ENCODE measurements around the gene CCR1.
"Not testable (repeated sequence)": the region's sequence is repeated elsewhere in the genome, so short reads cannot be mapped to it uniquely, and the experiment has no call there.

The CCR1 gene

DNA sequence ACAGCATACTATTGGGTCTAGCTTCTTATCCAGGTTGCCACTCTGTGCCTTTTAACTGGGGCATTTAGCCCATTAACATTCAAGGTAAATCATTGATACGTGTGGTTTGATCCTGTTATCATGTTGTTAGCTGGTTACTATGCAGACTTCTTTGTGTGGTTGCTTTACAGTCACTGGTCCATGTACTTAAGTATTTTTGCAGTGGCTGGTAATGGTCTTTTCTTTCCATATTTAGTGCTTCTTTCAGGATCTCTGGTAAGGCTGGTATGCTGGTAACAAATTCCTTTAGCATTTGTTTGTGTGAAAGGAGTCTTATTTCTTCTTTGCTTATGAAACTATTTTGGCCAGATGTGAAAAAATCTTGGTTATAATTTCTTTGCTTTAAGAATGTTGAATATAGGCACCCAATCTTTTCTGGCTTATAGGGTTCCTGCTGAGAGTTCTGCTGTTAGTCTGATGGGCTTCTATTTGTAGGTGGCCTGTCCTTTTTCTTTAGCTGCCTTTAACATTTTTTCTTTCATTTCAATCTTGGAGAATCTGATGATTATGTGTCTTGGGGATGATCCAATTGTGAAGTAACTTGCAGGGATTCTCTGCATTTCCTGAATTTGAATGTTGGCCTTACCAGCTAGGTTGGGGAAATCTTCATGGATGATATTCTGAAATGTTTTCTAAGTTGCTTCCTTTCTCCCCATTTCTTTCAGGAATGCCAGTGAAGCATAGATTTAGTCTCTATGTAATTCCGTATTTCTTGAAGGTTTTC is 39.3 kb downstream of the CCR1 start:
- DNase-seq (ENCODE audit: low read depth, low spot score): no peak
- H3K9me3 ChIP-seq (ENCODE audit: low read depth, low read length): no peaks in the 10 kb centered on the region
- no peak overlapping the region for H3K9ac ChIP-seq (ENCODE audit: insufficient read length)
- TF ChIP-seq POLR2AphosphoS5 (IDR thresholded peaks at IDR 0.05; ENCODE audit: borderline replicate concordance, low read depth, low read length) (no peak), FOXP2 (optimal IDR thresholded peaks at IDR 0.05; ENCODE audit: control extremely low read depth, extremely low read length, insufficient read depth) (no peak), EZH2 (IDR thresholded peaks at IDR 0.05) (no peak)
- no peak overlapping the region for H3K4me3 ChIP-seq
- H3K27ac ChIP-seq: no peak overlapping the region
- H3K36me3 ChIP-seq (ENCODE audit: insufficient read depth, low read length): no peaks in the 10 kb centered on the region

DNA sequence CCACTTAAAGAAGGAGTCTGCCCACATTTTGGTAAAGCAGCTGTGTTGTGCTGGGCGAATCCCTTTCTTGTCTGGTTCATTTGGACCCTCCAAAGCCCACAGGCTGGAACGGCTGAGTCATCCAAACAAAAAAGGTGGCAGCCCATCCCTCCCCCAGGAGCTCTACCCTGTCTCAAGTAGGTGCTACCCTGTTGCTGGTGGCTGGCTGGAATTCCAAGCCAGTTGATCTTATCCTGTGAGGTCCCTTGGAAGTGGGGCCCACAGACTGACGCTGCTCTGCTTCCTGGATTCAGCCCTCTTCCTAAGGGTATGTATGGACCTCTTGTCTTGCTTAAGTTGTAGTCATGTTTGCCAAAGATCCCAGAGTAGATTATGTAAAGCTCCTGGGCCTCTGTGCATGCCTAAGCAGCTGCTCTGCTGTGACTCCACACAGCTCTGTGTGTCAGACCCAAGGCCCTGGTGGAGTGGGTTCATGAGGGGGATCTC is 44.5 kb downstream of the CCR1 start:
- Histone ChIP-seq H3K4me3 (no peak overlapping the region), H3K27ac (no peak overlapping the region), H3K36me3 (ENCODE audit: insufficient read depth, low read length) (no peaks in the 10 kb centered on the region), H3K9ac (ENCODE audit: insufficient read length) (no peak overlapping the region), H3K9me3 (ENCODE audit: low read depth, low read length) (no peaks in the 10 kb centered on the region)
- no peak for TF ChIP-seq POLR2AphosphoS5 (IDR thresholded peaks at IDR 0.05; ENCODE audit: borderline replicate concordance, low read depth, low read length)
- TF ChIP-seq EZH2 (IDR thresholded peaks at IDR 0.05): no peak
- TF ChIP-seq FOXP2 (optimal IDR thresholded peaks at IDR 0.05; ENCODE audit: control extremely low read depth, extremely low read length, insufficient read depth): no peak
- DNase-seq (ENCODE audit: low read depth, low spot score): no peak

DNA sequence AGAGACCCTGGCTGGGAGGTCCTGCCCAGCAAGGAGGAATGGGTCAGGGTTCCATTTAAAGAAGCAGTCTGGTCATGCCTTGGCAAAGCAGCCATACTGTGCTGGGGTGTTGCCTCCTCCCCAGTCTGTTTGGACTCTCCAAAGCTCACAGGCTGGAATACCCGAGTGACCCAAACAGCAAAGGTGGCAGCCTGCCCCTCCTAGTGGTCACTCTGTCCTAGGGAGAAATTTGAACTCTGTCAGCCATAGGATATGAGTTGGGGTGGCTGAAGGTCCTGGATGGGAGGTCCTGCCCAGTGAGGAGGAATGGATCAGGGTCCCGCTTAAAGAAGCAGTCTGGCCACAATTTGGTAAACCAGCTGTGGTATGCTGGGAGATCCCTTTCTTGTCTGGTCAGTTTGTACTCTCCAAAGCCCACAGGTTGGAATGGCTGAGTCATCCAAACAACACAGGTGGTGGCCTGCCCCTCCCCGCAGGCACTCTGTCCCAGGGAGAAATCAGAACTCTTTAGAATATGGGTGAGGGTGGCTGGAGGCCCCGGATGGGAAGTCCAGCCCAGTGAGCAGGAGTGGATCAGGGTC is 45.0 kb downstream of the CCR1 start:
- DNase-seq (ENCODE audit: low read depth, low spot score): no peak
- no peak overlapping the region for H3K27ac ChIP-seq
- no peaks in the 10 kb centered on the region for H3K9me3 ChIP-seq (ENCODE audit: low read depth, low read length)
- H3K9ac ChIP-seq (ENCODE audit: insufficient read length): no peak overlapping the region
- no peaks in the 10 kb centered on the region for H3K36me3 ChIP-seq (ENCODE audit: insufficient read depth, low read length)
- TF ChIP-seq EZH2 (IDR thresholded peaks at IDR 0.05) (no peak), FOXP2 (optimal IDR thresholded peaks at IDR 0.05; ENCODE audit: control extremely low read depth, extremely low read length, insufficient read depth) (no peak), POLR2AphosphoS5 (IDR thresholded peaks at IDR 0.05; ENCODE audit: borderline replicate concordance, low read depth, low read length) (no peak)
- H3K4me3 ChIP-seq: no peak overlapping the region

DNA sequence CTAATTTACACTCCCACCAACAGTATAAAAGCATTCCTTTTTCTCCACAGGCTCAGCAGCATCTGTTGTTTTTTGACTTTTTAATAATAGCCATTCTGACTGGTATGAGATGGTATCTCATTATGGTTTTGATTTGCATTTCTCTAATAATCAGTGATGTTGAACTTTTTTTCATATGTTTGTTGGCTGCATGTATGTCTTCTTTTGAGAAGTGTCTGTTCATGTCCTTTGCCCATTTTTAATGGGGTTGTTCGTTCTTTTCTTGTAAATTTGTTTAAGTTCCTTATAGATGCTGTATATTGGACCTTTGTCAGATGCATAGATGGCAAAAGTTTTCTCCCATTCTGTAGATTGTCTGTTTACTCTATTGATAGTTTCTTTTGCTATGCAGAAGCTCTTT is 50.4 kb downstream of the CCR1 start:
- DNase-seq (ENCODE audit: low read depth, low spot score); H3K4me3 ChIP-seq; H3K9me3 ChIP-seq (ENCODE audit: low read depth, low read length); H3K27ac ChIP-seq; H3K9ac ChIP-seq (ENCODE audit: insufficient read length); H3K36me3 ChIP-seq (ENCODE audit: insufficient read depth, low read length): not testable (repeated sequence)

DNA sequence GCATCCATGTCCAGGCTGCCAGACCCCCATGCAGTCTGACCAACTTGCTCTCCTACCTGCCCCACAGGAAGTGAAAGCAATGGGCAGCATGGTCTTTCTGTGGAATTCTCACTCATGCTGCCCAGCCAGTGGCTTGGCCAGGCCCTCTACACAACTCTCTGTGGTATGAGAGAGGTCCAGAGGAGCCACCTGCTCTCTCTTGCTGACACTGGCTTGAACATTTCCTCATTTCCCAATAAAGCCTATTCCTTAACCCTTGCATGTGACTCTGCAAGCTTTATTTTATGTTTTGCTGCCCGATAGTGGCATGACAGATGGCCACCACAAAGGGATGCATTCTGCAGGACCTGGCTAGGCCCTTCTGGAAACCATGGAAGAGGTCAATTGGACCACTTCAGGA is 53.8 kb downstream of the CCR1 start:
- TF ChIP-seq POLR2AphosphoS5 (IDR thresholded peaks at IDR 0.05; ENCODE audit: borderline replicate concordance, low read depth, low read length): no peak
- TF ChIP-seq EZH2 (IDR thresholded peaks at IDR 0.05): no peak
- no peak for TF ChIP-seq FOXP2 (optimal IDR thresholded peaks at IDR 0.05; ENCODE audit: control extremely low read depth, extremely low read length, insufficient read depth)
- Histone ChIP-seq H3K4me3 (no peak overlapping the region), H3K9me3 (ENCODE audit: low read depth, low read length) (no peaks in the 10 kb centered on the region), H3K27ac (no peak overlapping the region), H3K9ac (ENCODE audit: insufficient read length) (no peak overlapping the region), H3K36me3 (ENCODE audit: insufficient read depth, low read length) (no peaks in the 10 kb centered on the region)
- DNase-seq (ENCODE audit: low read depth, low spot score): no peak

All from SK-N-MC (cell line).